Neural progenitor cell (in vitro differentiated cells): Measurements from ENCODE around the gene RTP3.

Experiments
- EZH2 ChIP-seq: fragments of 200-600 bp; sonication (generic); IDR thresholded peaks from 2 replicates; pipeline ENCODE4 v1.6.1; 2017; ENCODE audit warnings: antibody characterized with exemption, mild to moderate bottlenecking, moderate library complexity
- EZH2phosphoT487 ChIP-seq: fragments of 200-600 bp; sonication (generic); IDR thresholded peaks from 2 replicates; pipeline ENCODE4 v1.6.1; 2017; ENCODE audit warnings: antibody characterized with exemption
- TF ChIP-seq, protein P1 (sequence below): fragments of 200-600 bp; sonication (generic); IDR thresholded peaks from 2 replicates; pipeline ENCODE4 v1.5.1; 2017; ENCODE audit warnings: antibody characterized with exemption, mild to moderate bottlenecking

GRCh38 chr3:46509661-46510187 lies 11.9 kb downstream of the RTP3 start:
- TF ChIP-seq, protein P1, sequence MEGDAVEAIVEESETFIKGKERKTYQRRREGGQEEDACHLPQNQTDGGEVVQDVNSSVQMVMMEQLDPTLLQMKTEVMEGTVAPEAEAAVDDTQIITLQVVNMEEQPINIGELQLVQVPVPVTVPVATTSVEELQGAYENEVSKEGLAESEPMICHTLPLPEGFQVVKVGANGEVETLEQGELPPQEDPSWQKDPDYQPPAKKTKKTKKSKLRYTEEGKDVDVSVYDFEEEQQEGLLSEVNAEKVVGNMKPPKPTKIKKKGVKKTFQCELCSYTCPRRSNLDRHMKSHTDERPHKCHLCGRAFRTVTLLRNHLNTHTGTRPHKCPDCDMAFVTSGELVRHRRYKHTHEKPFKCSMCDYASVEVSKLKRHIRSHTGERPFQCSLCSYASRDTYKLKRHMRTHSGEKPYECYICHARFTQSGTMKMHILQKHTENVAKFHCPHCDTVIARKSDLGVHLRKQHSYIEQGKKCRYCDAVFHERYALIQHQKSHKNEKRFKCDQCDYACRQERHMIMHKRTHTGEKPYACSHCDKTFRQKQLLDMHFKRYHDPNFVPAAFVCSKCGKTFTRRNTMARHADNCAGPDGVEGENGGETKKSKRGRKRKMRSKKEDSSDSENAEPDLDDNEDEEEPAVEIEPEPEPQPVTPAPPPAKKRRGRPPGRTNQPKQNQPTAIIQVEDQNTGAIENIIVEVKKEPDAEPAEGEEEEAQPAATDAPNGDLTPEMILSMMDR = no peak
- TF ChIP-seq EZH2 (no peak), EZH2phosphoT487 (no peak)
